Epithelial cell of proximal tubule (primary cell): ENCODE data around the gene FIBIN. TPM values are rescaled to one million over a fixed set of nuclear protein-coding genes. Genes with fewer than 3 reads are reported as not detected.

Experiments used
- DNase-seq: peaks from one replicate; pipeline ENCODE4 v3.0.0-alpha.2; 2011; ENCODE audit warnings: low read depth
- H3K4me3 ChIP-seq: 2 replicates; pipeline ENCODE4 v1.5.1; 2011; ENCODE audit warnings: low read depth, mild to moderate bottlenecking, low read length
- total RNA-seq: library from RNA; depleted of rRNA; stranded (reverse); fragments of >200 nt; gene quantifications from 2 replicates; pipeline ENCODE4 v1.2.3, GENCODE V29; 2015
- TF ChIP-seq, protein P1 (sequence below): conservative IDR thresholded peaks from 2 replicates; pipeline ENCODE4 v1.5.1; 2012; ENCODE audit warnings: low read depth, mild to moderate bottlenecking, low read length

The FIBIN gene
- total RNA-seq, 1 donor from 2014 or later: not detected

DNA sequence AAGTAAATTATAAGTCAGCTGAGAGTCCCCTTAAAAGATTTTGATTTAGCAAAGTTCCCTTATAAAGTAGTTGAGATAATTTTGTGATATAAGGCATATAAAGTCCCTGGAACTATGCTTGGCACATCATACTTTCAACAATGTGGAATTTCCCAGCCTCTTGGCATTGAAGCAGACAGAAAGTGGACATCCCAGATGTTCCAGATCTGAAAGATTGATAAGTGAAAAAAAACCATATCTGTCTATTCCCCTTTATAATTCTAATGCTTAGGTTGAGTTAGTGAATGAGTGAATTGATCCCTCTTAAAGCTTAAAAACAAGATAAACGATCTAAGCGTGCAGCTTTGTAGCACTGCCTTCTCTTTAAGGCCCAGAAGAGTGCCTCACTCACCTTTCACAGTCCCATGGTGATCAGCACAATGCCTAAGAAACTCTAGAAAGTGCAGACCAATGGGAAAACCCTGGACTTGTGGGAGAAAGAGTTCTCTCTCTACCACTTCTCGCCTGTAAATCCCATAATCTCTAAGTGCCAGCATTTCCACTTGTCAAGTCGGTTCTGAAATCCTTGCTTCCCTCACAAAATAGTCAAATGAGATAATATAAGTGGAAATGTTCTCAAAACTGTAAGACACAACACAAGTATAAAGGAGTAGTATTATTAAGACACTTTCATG, 17.8 kb downstream of the FIBIN start:
- TF ChIP-seq, protein P1, sequence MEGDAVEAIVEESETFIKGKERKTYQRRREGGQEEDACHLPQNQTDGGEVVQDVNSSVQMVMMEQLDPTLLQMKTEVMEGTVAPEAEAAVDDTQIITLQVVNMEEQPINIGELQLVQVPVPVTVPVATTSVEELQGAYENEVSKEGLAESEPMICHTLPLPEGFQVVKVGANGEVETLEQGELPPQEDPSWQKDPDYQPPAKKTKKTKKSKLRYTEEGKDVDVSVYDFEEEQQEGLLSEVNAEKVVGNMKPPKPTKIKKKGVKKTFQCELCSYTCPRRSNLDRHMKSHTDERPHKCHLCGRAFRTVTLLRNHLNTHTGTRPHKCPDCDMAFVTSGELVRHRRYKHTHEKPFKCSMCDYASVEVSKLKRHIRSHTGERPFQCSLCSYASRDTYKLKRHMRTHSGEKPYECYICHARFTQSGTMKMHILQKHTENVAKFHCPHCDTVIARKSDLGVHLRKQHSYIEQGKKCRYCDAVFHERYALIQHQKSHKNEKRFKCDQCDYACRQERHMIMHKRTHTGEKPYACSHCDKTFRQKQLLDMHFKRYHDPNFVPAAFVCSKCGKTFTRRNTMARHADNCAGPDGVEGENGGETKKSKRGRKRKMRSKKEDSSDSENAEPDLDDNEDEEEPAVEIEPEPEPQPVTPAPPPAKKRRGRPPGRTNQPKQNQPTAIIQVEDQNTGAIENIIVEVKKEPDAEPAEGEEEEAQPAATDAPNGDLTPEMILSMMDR: no peak
- no peak overlapping the region for H3K4me3 ChIP-seq
- DNase-seq: no peak

DNA sequence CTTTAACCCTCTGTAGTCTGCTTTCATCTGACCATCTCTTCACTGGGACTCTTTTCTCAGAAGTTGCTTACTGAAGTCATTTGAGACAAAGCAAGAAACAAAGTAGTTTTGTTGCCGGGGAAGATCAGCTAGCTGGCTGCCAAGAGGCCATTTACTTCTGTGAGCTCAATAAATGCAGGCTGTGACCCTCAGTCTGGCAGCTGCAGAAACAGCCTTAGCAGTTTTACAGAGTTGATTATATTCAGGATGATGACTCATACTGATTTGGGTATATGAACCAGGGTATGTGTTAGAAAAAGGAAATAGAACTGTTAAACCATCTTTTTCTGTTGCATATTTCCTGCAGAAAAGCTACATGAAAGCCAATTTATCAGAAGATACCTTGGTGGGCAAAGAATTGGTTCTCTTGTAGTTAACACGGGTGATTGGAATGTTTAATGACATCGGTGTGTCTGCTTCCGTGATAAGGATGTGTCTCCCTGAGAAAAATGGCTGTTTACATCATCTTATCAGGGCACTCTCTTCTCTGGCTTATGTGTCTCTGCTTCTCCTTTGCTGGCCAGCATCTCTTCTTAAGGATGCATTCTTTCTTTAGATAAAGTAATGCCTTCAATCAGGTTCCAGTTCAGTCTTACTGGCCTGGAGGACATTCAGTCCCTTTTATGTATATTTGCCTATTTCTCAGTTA, 18.5 kb downstream of the FIBIN start:
- no peak for DNase-seq

DNA sequence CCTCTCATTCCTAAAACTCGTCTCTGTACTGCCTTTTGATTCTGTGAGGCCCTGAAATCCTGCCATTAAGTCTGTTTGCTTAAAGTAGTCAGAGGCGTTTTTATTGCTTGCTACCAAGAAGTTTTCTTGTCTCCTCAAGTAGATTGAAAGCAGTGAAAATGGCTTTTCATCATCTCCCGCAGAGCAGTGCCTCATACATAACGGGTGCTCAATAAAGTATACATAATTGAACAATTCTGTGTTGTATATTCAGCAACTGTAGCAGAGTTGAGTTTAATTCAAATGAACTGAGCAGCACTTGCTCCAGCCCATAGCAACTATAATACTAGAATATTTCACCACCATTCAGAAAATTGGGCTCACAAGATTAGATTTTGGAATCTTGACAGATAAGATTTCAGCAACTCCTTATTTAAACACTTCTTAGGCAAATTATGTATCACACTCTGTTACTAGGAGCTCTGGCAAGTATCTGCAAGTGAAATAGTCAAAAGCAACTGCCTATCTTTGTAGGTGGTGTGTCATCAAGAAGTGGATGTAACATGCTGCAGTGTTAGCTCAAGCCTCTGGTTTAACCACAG, 20.0 kb downstream of the FIBIN start:
- H3K4me3 ChIP-seq: no peak overlapping the region
- TF ChIP-seq, protein P1: no peak
- DNase-seq: no peak

More for the DNA sequence above, 18.5 kb downstream of the FIBIN start:
- H3K4me3 ChIP-seq: no peak overlapping the region
- TF ChIP-seq, protein P1: no peak

DNA sequence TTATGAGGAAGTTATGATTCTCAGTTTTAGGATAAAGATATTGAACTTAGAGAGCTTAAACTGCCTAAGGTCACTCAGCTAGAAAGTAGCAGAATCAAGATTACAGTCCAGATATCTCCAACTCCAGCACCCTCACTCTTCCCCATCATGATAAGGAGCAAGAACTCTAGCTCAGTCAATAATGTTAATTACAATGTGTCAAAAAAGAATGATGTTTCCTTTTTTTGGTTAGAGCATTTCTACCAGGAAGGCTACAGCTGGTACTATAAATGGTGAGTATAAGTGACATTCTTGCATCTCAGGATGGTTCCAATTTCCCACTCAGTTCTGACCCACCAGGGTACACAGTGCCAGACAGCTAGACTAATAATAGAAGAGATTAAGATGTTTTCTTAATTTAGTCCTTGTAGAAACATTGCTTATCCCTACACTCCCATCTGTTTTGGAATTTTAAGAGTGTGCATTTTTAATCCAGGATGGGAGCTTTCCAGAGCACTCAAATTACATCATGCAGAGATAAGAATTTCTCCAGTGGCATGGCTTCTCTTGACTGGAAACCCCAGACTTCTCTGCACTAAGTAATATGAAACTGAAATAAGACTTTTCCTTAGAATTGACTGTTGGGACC, 25.1 kb downstream of the FIBIN start:
- no peak overlapping the region for H3K4me3 ChIP-seq
- TF ChIP-seq, protein P1: no peak
- DNase-seq: no peak

DNA sequence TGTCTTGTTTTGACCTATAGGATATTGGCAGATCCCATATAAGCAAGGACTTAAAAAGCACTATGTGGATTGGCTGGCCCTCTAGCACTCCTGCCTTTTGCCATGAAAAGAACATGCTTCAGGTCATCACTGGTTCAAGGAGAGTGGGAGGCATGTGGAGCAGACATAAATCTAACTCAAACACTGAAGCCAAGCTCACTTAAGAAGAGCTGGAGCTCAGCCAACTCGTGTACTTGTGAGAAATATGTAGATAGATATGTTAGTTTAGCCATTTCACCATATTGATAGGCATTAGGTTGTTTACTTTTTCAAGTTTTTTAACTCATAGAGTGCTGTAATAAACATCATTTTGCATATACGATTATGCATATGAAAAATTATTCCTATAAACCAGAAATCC, 26.8 kb downstream of the FIBIN start:
- TF ChIP-seq, protein P1: no peak
- no peak for DNase-seq
- no peak overlapping the region for H3K4me3 ChIP-seq

DNA sequence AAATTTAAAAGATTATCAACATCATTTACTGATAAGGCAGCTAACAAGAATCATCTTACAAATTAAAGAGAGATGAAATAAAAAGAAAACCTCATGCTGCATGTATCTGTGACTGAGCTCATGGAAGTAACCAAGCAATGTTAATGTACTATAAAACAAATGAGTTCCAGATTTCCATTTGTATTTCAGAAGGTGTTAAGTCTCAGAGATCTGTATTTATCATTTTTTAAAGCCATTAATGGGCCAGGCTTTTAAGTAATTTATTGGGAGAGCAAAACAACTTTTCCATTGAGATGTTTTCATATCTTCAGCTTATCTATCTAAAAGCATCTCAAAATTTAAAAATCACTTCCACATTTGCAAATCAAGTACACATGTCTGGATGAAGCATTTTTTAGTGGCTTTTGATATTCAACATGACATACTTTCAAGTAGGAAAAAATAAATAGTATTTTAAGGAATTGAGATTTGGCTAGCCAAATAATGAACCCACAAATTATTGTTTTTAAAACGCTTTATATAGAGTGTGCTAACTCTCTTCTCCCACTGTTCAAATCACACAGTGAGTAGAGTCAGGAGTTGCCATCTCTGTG, 28.8 kb downstream of the FIBIN start:
- no peak overlapping the region for H3K4me3 ChIP-seq
- DNase-seq: no peak
- TF ChIP-seq, protein P1: no peak
